Activated naive CD8-positive, alpha-beta T cell treated with anti-CD3 and anti-CD28 coated beads, Interleukin-2, amount 10 ng/mL, durations not matched to agents 7 days and 5 days (primary cell): ENCODE measurements around the gene APOC1. TPM values are rescaled to one million over a fixed set of nuclear protein-coding genes. Genes with fewer than 3 reads are reported as not detected.

Source experiments
- ATAC-seq: fragments of 150-1000 bp; cut with Tn5 transposase; one replicate; pipeline ENCODE4 v1.10.0; 2021; ENCODE audit warnings: low read depth, moderate library complexity
- POLR2A ChIA-PET: fragments of 350-600 bp; sonication (Branson Sonifier 250); formaldehyde crosslinking; loops from one replicate; lab custom pipeline; 2021; ENCODE audit warnings: antibody characterized with exemption; lab: Charles Lee
- DNase-seq: peaks from one replicate; pipeline ENCODE4 v3.0.0; 2021
- H3K27ac Mint-ChIP-seq: one replicate; pipeline ENCODE4 v1.8.0; 2022; ENCODE audit warnings: mild to moderate bottlenecking, mixed read lengths
- H3K27me3 Mint-ChIP-seq: one replicate; pipeline ENCODE4 v1.8.0; 2022; ENCODE audit warnings: mild to moderate bottlenecking, moderate library complexity, mixed read lengths
- H3K36me3 Mint-ChIP-seq: one replicate; pipeline ENCODE4 v1.8.0; 2021; ENCODE audit warnings: mild to moderate bottlenecking, mixed read lengths
- H3K4me1 Mint-ChIP-seq: one replicate; pipeline ENCODE4 v1.8.0; 2021; ENCODE audit warnings: mixed read lengths
- H3K4me3 Mint-ChIP-seq: one replicate; pipeline ENCODE4 v1.8.0; 2022; ENCODE audit warnings: mild to moderate bottlenecking, moderate library complexity, mixed read lengths
- H3K9me3 Mint-ChIP-seq: one replicate; pipeline ENCODE4 v1.8.0; 2021; ENCODE audit warnings: mixed read lengths
- total RNA-seq, 2 experiments: library from RNA; stranded (reverse); gene quantifications; one replicate each; pipeline ENCODE4 v1.2.3, GENCODE V29; 2021

Gene APOC1
- total RNA-seq, 2 experiments from 2014 or later: 11.6 to 12.7 TPM

- no peak for DNase-seq
- Mint-ChIP-seq H3K27me3 (no peaks in the 10 kb centered on the region), H3K4me1 (peaks cover 26% of the 10 kb centered on the region), H3K9me3 (no peaks in the 10 kb centered on the region), H3K4me3 (no peak overlapping the region), H3K36me3 (peaks cover 16% of the 10 kb centered on the region), H3K27ac (no peak overlapping the region)
- POLR2A ChIA-PET: no interaction called here
- no peak for ATAC-seq
Observed at GRCh38 chr19:44960906-44961728, 46.7 kb downstream of the APOC1 start.

- DNase-seq (no peak), ATAC-seq (no peak)
- Mint-ChIP-seq H3K36me3 (peaks cover 17% of the 10 kb centered on the region), H3K27ac (no peak overlapping the region), H3K4me3 (no peak overlapping the region), H3K27me3 (no peaks in the 10 kb centered on the region), H3K4me1 (peaks cover 19% of the 10 kb centered on the region), H3K9me3 (no peaks in the 10 kb centered on the region)
- POLR2A ChIA-PET: no interaction called here
Observed at GRCh38 chr19:44961821-44962220, 47.4 kb downstream of the APOC1 start.

GRCh38 chr19:44968118-44968517, 53.7 kb downstream of the APOC1 start:
- Mint-ChIP-seq H3K27me3 (no peaks in the 10 kb centered on the region), H3K4me3 (no peak overlapping the region), H3K4me1 (peaks cover 3% of the 10 kb centered on the region), H3K27ac (no peak overlapping the region), H3K9me3 (no peaks in the 10 kb centered on the region), H3K36me3 (peaks cover 11% of the 10 kb centered on the region)
- DNase-seq (no peak), ATAC-seq (no peak)
- POLR2A ChIA-PET: interaction anchor here (0.5 kb wide), 1 partner anchor 240 kb away, joined by 3 read pairs; no protein-coding TSS in a partner anchor

- Mint-ChIP-seq H3K27me3 (no peaks in the 10 kb centered on the region), H3K4me1 (peaks cover 3% of the 10 kb centered on the region), H3K27ac (no peak overlapping the region), H3K9me3 (no peaks in the 10 kb centered on the region), H3K4me3 (no peak overlapping the region), H3K36me3 (peaks cover 10% of the 10 kb centered on the region)
- ATAC-seq (no peak), DNase-seq (no peak)
- POLR2A ChIA-PET: interaction anchor here (0.5 kb wide), 1 partner anchor 239 kb away, joined by 3 read pairs; no protein-coding TSS in a partner anchor
Observed at GRCh38 chr19:44968670-44969069, 54.3 kb downstream of the APOC1 start.

Other genes with a start within 250 kb of the APOC1 start
- under 1 TPM in 1 of 2 experiments, not detected in 1; 0.40 TPM for gene CEACAM19, start 243.1 kb upstream of the APOC1 start, total RNA-seq
- not detected for gene CEACAM16, start 215.5 kb upstream of the APOC1 start, total RNA-seq
- gene BCL3, start 165.9 kb upstream of the APOC1 start, total RNA-seq: 10 to 100 TPM; 25.0 to 28.8 TPM
- gene CBLC, start 136.7 kb upstream of the APOC1 start, total RNA-seq: not detected
- not detected for gene BCAM, start 105.5 kb upstream of the APOC1 start, total RNA-seq
- gene NECTIN2, start 68.3 kb upstream of the APOC1 start, total RNA-seq: 1 to 10 TPM; 1.9 to 2.4 TPM
- 10 to 100 TPM; 50.3 to 53.5 TPM for gene TOMM40, start 23.4 kb upstream of the APOC1 start, total RNA-seq
- gene APOE, start 8.8 kb upstream of the APOC1 start, total RNA-seq: 10 to 100 TPM; 10.5 to 12.9 TPM
- gene APOC4, start 27.6 kb downstream of the APOC1 start, total RNA-seq: not detected
- not detected for gene APOC2, start 31.4 kb downstream of the APOC1 start, total RNA-seq
- 10 to 100 TPM; 63.8 to 65.3 TPM for gene CLPTM1, start 40.8 kb downstream of the APOC1 start, total RNA-seq
- 10 to 100 TPM; 20.8 to 24.2 TPM for gene RELB, start 86.9 kb downstream of the APOC1 start, total RNA-seq
- gene CLASRP, start 124.4 kb downstream of the APOC1 start, total RNA-seq: 100 to 1,000 TPM; 128 to 129 TPM
- gene ZNF296, start 161.9 kb downstream of the APOC1 start, total RNA-seq: 1 to 10 TPM; 4.8 TPM
- 10 to 100 TPM; 24.8 to 26.2 TPM for gene GEMIN7, start 164.7 kb downstream of the APOC1 start, total RNA-seq
- gene PPP1R37, start 178.6 kb downstream of the APOC1 start, total RNA-seq: 10 to 100 TPM; 29.5 to 31.9 TPM
- gene NKPD1, start 246.4 kb downstream of the APOC1 start, total RNA-seq: under 1 TPM; 0.31 to 0.47 TPM